Neural cell (in vitro differentiated cells): ENCODE data around the gene PTPRN2.

Experiments used
- CTCF ChIP-seq: fragments of 450-650 bp; IDR thresholded peaks from 2 replicates; pipeline ENCODE4 v1.5.1; 2014; ENCODE audit warnings: antibody characterized with exemption, mild to moderate bottlenecking, moderate library complexity; ENCODE audit not compliant: poor library complexity, severe bottlenecking
- EP300 ChIP-seq: fragments of 450-650 bp; conservative IDR thresholded peaks from 2 replicates; pipeline ENCODE4 v1.6.1; 2014; ENCODE audit warnings: antibody characterized with exemption, mild to moderate bottlenecking, moderate library complexity; ENCODE audit not compliant: poor library complexity, severe bottlenecking
- POLR2AphosphoS5 ChIP-seq: IDR thresholded peaks from 2 replicates; pipeline ENCODE4 v1.6.1; 2012
- RAD21 ChIP-seq: fragments of 450-650 bp; conservative IDR thresholded peaks from 2 replicates; pipeline ENCODE4 v1.6.1; 2014; ENCODE audit warnings: antibody characterized with exemption, mild to moderate bottlenecking, moderate library complexity
- SMC3 ChIP-seq: fragments of 450-650 bp; conservative IDR thresholded peaks from 2 replicates; pipeline ENCODE4 v1.6.1; 2014; ENCODE audit warnings: antibody characterized with exemption, mild to moderate bottlenecking, moderate library complexity; ENCODE audit not compliant: poor library complexity

- no peak for TF ChIP-seq CTCF
- no peak for TF ChIP-seq POLR2AphosphoS5
- no peak for TF ChIP-seq EP300
- TF ChIP-seq SMC3 = no peak
- TF ChIP-seq RAD21 = no peak
Measured at GRCh38 chr7:157772486-157773130, 815.0 kb downstream of the PTPRN2 start.
